ENCODE data around the gene PAPOLG.

PAPOLG gene

GRCh38 chr2:60741576-60741975, 14.5 kb upstream of the PAPOLG start:
- no peak overlapping the region for H2AFZ ChIP-seq (ENCODE audit: low read depth, low read length, severe bottlenecking)
- H3K27me3 ChIP-seq (ENCODE audit: low read length): no peaks in the 10 kb centered on the region
- H3K4me2 ChIP-seq (ENCODE audit: low read depth, low read length, poor library complexity, severe bottlenecking): no peak overlapping the region
- no peak overlapping the region for H3K4me3 ChIP-seq (ENCODE audit: insufficient read depth, low read length, poor library complexity, severe bottlenecking)
- H3K9me2 ChIP-seq (replicated peaks; ENCODE audit: insufficient read depth, low read length): no peaks in the 10 kb centered on the region
- no peaks in the 10 kb centered on the region for H3F3A ChIP-seq (ENCODE audit: insufficient read depth)
- no peak overlapping the region for H3K27ac ChIP-seq (ENCODE audit: low read depth, low read length)
- H4K20me1 ChIP-seq (ENCODE audit: low read depth, low read length): no peaks in the 10 kb centered on the region
- H3K9ac ChIP-seq (ENCODE audit: low read length): no peak overlapping the region
- no peaks in the 10 kb centered on the region for H3K79me2 ChIP-seq (ENCODE audit: insufficient read depth, low read length)
- no peaks in the 10 kb centered on the region for H3K9me3 ChIP-seq (ENCODE audit: insufficient read depth, low read length)
- TF ChIP-seq CTCF (IDR thresholded peaks at IDR 0.05; ENCODE audit: insufficient read depth, low read length, poor library complexity, severe bottlenecking): no peak
- no peak for TF ChIP-seq EZH2phosphoT487 (conservative IDR thresholded peaks at IDR 0.05; ENCODE audit: low read length)
- H3K36me3 ChIP-seq (ENCODE audit: low read length): no peaks in the 10 kb centered on the region

- Histone ChIP-seq H3K36me3 (ENCODE audit: low read length) (no peaks in the 10 kb centered on the region), H3K9me2 (replicated peaks; ENCODE audit: insufficient read depth, low read length) (no peaks in the 10 kb centered on the region), H3K9me3 (ENCODE audit: insufficient read depth, low read length) (no peaks in the 10 kb centered on the region), H2AFZ (ENCODE audit: low read depth, low read length, severe bottlenecking) (no peak overlapping the region), H3K27me3 (ENCODE audit: low read length) (no peaks in the 10 kb centered on the region), H4K20me1 (ENCODE audit: low read depth, low read length) (no peaks in the 10 kb centered on the region), H3K4me3 (ENCODE audit: insufficient read depth, low read length, poor library complexity, severe bottlenecking) (no peak overlapping the region), H3F3A (ENCODE audit: insufficient read depth) (no peaks in the 10 kb centered on the region), H3K79me2 (ENCODE audit: insufficient read depth, low read length) (no peaks in the 10 kb centered on the region), H3K9ac (ENCODE audit: low read length) (no peak overlapping the region), H3K4me2 (ENCODE audit: low read depth, low read length, poor library complexity, severe bottlenecking) (no peak overlapping the region), H3K27ac (ENCODE audit: low read depth, low read length) (no peak overlapping the region)
- TF ChIP-seq EZH2phosphoT487 (conservative IDR thresholded peaks at IDR 0.05; ENCODE audit: low read length): no peak
- TF ChIP-seq CTCF (IDR thresholded peaks at IDR 0.05; ENCODE audit: insufficient read depth, low read length, poor library complexity, severe bottlenecking): no peak
Observed at GRCh38 chr2:60742419-60742818, 13.6 kb upstream of the PAPOLG start.

- no peak for TF ChIP-seq CTCF (IDR thresholded peaks at IDR 0.05; ENCODE audit: insufficient read depth, low read length, poor library complexity, severe bottlenecking)
- TF ChIP-seq EZH2phosphoT487 (conservative IDR thresholded peaks at IDR 0.05; ENCODE audit: low read length): no peak
- H3K9me3 ChIP-seq (ENCODE audit: insufficient read depth, low read length): no peaks in the 10 kb centered on the region
- no peak overlapping the region for H3K4me2 ChIP-seq (ENCODE audit: low read depth, low read length, poor library complexity, severe bottlenecking)
- H3F3A ChIP-seq (ENCODE audit: insufficient read depth): no peaks in the 10 kb centered on the region
- H2AFZ ChIP-seq (ENCODE audit: low read depth, low read length, severe bottlenecking): no peak overlapping the region
- H3K4me3 ChIP-seq (ENCODE audit: insufficient read depth, low read length, poor library complexity, severe bottlenecking): no peak overlapping the region
- no peaks in the 10 kb centered on the region for H3K36me3 ChIP-seq (ENCODE audit: low read length)
- H3K9ac ChIP-seq (ENCODE audit: low read length): no peak overlapping the region
- H3K9me2 ChIP-seq (replicated peaks; ENCODE audit: insufficient read depth, low read length): no peaks in the 10 kb centered on the region
- H4K20me1 ChIP-seq (ENCODE audit: low read depth, low read length): no peaks in the 10 kb centered on the region
- no peaks in the 10 kb centered on the region for H3K79me2 ChIP-seq (ENCODE audit: insufficient read depth, low read length)
- H3K27me3 ChIP-seq (ENCODE audit: low read length): no peaks in the 10 kb centered on the region
- H3K27ac ChIP-seq (ENCODE audit: low read depth, low read length): no peak overlapping the region
Observed at GRCh38 chr2:60745330-60745729, 10.7 kb upstream of the PAPOLG start.

Measured in SU-DHL-6 (cell line).